Tibial nerve (tissue), 4 donors: ENCODE results near the gene PINK1.

Experiments
- EP300 ChIP-seq, 2 donors: sonication (generic); formaldehyde crosslinking; IDR thresholded peaks; one replicate each; pipeline ENCODE4 v1.6.1; 2017; ENCODE audit warnings: antibody characterized with exemption in 2 of 2, mild to moderate bottlenecking in 1 of 2
- POLR2A ChIP-seq, 2 donors: fragments of 450-650 bp; IDR thresholded peaks; one replicate each; pipeline ENCODE4 v1.6.1; 2017; ENCODE audit warnings: antibody characterized with exemption in 2 of 2, mild to moderate bottlenecking in 2 of 2, moderate library complexity in 2 of 2
- TF ChIP-seq, protein P1 (sequence below), 5 experiments: fragments of 200-600 bp in 3 of 5; fragments of 450-650 bp in 2 of 5; sonication (generic) in 3 of 5; IDR thresholded peaks; one replicate each; pipeline ENCODE4 v1.5.1; 2016 to 2019; ENCODE audit warnings: antibody characterized with exemption in 5 of 5, mild to moderate bottlenecking in 3 of 5, moderate library complexity in 2 of 5

DNA sequence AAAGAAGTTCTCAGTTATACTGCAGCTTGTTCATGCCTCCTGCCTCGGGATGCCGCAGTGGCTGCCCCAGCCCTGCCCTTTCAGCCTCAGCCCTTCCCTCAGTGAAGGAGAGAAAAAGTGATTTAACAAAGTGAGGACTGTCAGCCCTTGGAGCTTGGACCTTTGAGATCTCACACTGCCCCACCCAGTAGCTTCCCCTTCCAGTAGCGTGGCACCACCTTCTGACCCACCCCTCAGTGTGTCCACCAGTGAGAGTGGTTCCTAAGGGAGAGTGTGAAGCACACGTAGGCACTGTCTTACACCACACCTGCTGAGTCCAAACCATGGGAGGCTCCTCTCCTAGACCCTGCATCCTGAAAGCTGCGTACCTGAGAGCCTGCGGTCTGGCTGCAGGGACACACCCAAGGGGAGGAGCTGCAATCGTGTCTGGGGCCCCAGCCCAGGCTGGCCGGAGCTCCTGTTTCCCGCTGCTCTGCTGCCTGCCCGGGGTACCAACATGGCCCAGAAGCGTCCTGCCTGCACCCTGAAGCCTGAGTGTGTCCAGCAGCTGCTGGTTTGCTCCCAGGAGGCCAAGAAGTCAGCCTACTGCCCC is 44.5 kb upstream of the PINK1 start, which contains the start of gene CDA:
- TF ChIP-seq, protein P1, sequence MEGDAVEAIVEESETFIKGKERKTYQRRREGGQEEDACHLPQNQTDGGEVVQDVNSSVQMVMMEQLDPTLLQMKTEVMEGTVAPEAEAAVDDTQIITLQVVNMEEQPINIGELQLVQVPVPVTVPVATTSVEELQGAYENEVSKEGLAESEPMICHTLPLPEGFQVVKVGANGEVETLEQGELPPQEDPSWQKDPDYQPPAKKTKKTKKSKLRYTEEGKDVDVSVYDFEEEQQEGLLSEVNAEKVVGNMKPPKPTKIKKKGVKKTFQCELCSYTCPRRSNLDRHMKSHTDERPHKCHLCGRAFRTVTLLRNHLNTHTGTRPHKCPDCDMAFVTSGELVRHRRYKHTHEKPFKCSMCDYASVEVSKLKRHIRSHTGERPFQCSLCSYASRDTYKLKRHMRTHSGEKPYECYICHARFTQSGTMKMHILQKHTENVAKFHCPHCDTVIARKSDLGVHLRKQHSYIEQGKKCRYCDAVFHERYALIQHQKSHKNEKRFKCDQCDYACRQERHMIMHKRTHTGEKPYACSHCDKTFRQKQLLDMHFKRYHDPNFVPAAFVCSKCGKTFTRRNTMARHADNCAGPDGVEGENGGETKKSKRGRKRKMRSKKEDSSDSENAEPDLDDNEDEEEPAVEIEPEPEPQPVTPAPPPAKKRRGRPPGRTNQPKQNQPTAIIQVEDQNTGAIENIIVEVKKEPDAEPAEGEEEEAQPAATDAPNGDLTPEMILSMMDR (IDR thresholded peaks at IDR 0.05), result no peak
- TF ChIP-seq POLR2A (IDR thresholded peaks at IDR 0.05), result no peak
- TF ChIP-seq EP300 (IDR thresholded peaks at IDR 0.05), result no peak
